Keratinocyte (primary cell): ENCODE data around the gene SSR1. TPM values are rescaled to one million over a fixed set of nuclear protein-coding genes. Genes with fewer than 3 reads are reported as not detected.

ENCODE experiments used
- DNase-seq: peaks from one replicate; pipeline ENCODE4 v3.0.0-alpha.2; 2011; ENCODE audit warnings: low read depth, missing footprints, low spot score
- FAIRE-seq: peaks from 2 replicates; lab custom pipeline; 2011; peaks lifted over from hg19 to GRCh38; lab: Jason Lieb, UNC
- H2AFZ ChIP-seq: 2 replicates; pipeline ENCODE4 v1.6.0; 2012; ENCODE audit warnings: low read length, control low read depth, inconsistent platforms; ENCODE audit not compliant: control insufficient read depth
- H3K27ac ChIP-seq: 2 replicates; pipeline ENCODE4 v1.5.1; 2011; ENCODE audit warnings: low read length; ENCODE audit not compliant: control insufficient read depth, insufficient read depth
- H3K27me3 ChIP-seq: 3 replicates; pipeline ENCODE4 v1.6.0; 2011; ENCODE audit warnings: low read length; ENCODE audit not compliant: control insufficient read depth, insufficient read depth; ENCODE audit errors: extremely low read depth
- H3K36me3 ChIP-seq, 2 experiments: 2 replicates in 1 of 2; 3 replicates in 1 of 2; pipeline ENCODE4 v1.5.1; 2011; ENCODE audit warnings: low read length in 2 of 2, mild to moderate bottlenecking in 1 of 2; ENCODE audit not compliant: control insufficient read depth in 2 of 2, insufficient read depth in 2 of 2; ENCODE audit errors: extremely low read depth in 1 of 2
- H3K4me1 ChIP-seq: 3 replicates; pipeline ENCODE4 v1.5.1; 2011; ENCODE audit warnings: low read length; ENCODE audit not compliant: control insufficient read depth, insufficient read depth; ENCODE audit errors: extremely low read depth
- H3K4me2 ChIP-seq: 3 replicates; pipeline ENCODE4 v1.6.0; 2011; ENCODE audit warnings: low read depth, low read length; ENCODE audit not compliant: control insufficient read depth, insufficient read depth; ENCODE audit errors: extremely low read depth
- H3K4me3 ChIP-seq, 3 experiments: fragments of 200-600 bp in 1 of 3; sonication (generic) in 1 of 3; 2 replicates in 2 of 3; 3 replicates in 1 of 3; pipeline ENCODE4 v1.5.1; 2011 to 2016; ENCODE audit warnings: low read length in 3 of 3, mild to moderate bottlenecking in 3 of 3, control low read depth in 2 of 3, inconsistent platforms in 1 of 3, low read depth in 1 of 3, mixed read lengths in 1 of 3, mixed run types in 1 of 3, moderate library complexity in 1 of 3; ENCODE audit not compliant: control insufficient read depth in 2 of 3, insufficient read depth in 2 of 3; ENCODE audit errors: extremely low read depth in 1 of 3
- H3K79me2 ChIP-seq: 2 replicates; pipeline ENCODE4 v1.6.0; 2012; ENCODE audit warnings: low read length; ENCODE audit not compliant: control insufficient read depth, insufficient read depth
- H3K9ac ChIP-seq: 3 replicates; pipeline ENCODE4 v1.6.0; 2011; ENCODE audit warnings: low read length; ENCODE audit not compliant: control insufficient read depth, insufficient read depth; ENCODE audit errors: extremely low read depth
- H3K9me1 ChIP-seq: 3 replicates; pipeline ENCODE4 v1.6.0; 2011; ENCODE audit warnings: low read length; ENCODE audit not compliant: control insufficient read depth, insufficient read depth; ENCODE audit errors: extremely low read depth
- H3K9me3 ChIP-seq: 2 replicates; pipeline ENCODE4 v1.5.1; 2012; ENCODE audit warnings: low read depth, low read length; ENCODE audit not compliant: control insufficient read depth
- H4K20me1 ChIP-seq: 3 replicates; pipeline ENCODE4 v1.6.0; 2011; ENCODE audit warnings: low read length; ENCODE audit not compliant: control insufficient read depth, insufficient read depth; ENCODE audit errors: extremely low read depth
- CTCF ChIP-seq, 3 experiments: IDR thresholded peaks in 1 of 3; conservative IDR thresholded peaks in 1 of 3; optimal IDR thresholded peaks in 1 of 3; 2 replicates in 2 of 3; 3 replicates in 1 of 3; pipeline versions ENCODE3 to v1.5.1; 2011; ENCODE audit warnings: low read length in 3 of 3, mild to moderate bottlenecking in 3 of 3, moderate library complexity in 2 of 3, control low read depth in 1 of 3, inconsistent platforms in 1 of 3; ENCODE audit not compliant: insufficient read depth in 2 of 3; ENCODE audit errors: extremely low read depth in 1 of 3
- EZH2 ChIP-seq: IDR thresholded peaks from one replicate; pipeline ENCODE4 v1.6.1; 2012; ENCODE audit warnings: inconsistent platforms, mild to moderate bottlenecking, low read length, moderate library complexity
- dilution Hi-C: fragments of 300-500 bp; cut with MboI; formaldehyde crosslinking; loops from one replicate; pipeline ENCODE4 v1.7.0; 2020; ENCODE audit warnings: low sequenced_read_pairs; ENCODE audit not compliant: extremely low pct_ligation_motif_present
- polyA plus RNA-seq, 5 experiments: library from polyadenylated mRNA; depleted of rRNA in 3 of 5; stranded (reverse) in 3 of 5; stranded (forward) in 1 of 5; unstranded in 1 of 5; fragments of >200 nt; gene quantifications; 1 replicate in 1 of 5; 2 replicates in 3 of 5; 3 replicates in 1 of 5; pipeline versions ENCODE4 v1.2.1 to v1.2.3, GENCODE V29; 2011 to 2012; ENCODE audit warnings: missing spikeins in 2 of 5, low read depth in 1 of 5, low replicate concordance in 1 of 5

The SSR1 gene
- polyA plus RNA-seq, 1 donor (not counting 4 experiments of a cell fraction or from before 2014, with no cell fraction given), result 188 TPM

GRCh38 chr6:7230327-7230691 lies 82.7 kb downstream of the SSR1 start:
- dilution Hi-C loops, result no loop called here
- no peak overlapping the region for H3K4me2 ChIP-seq
- TF ChIP-seq EZH2 (no peak), CTCF (optimal IDR thresholded peaks at IDR 0.05 in 1 of 3, IDR thresholded peaks at IDR 0.05 in 1 of 3, conservative IDR thresholded peaks at IDR 0.05 in 1 of 3; ENCODE audit: extremely low read depth in 1 of 3, insufficient read depth in 2 of 3, low read length in 3 of 3) (no peak)
- H3K36me3 ChIP-seq, result peaks cover 36 to 40% of the 10 kb centered on the region in 2 experiments
- no peak overlapping the region for H3K9ac ChIP-seq
- H4K20me1 ChIP-seq, result peaks cover 2% of the 10 kb centered on the region
- H3K9me1 ChIP-seq, result no peaks in the 10 kb centered on the region
- no peaks in the 10 kb centered on the region for H3K27me3 ChIP-seq
- no peak overlapping the region for H2AFZ ChIP-seq
- FAIRE-seq (no peak), DNase-seq (no peak)
- H3K9me3 ChIP-seq, result no peaks in the 10 kb centered on the region
- H3K79me2 ChIP-seq, result peaks cover 15% of the 10 kb centered on the region
- H3K27ac ChIP-seq, result no peak overlapping the region
- H3K4me3 ChIP-seq, result no peak overlapping the region
- H3K4me1 ChIP-seq, result peaks cover 7% of the 10 kb centered on the region

- Histone ChIP-seq H3K27ac (no peak overlapping the region), H3K4me1 (peaks cover under 1% of the 10 kb centered on the region), H3K36me3 (peaks cover 36 to 41% of the 10 kb centered on the region in 2 experiments), H4K20me1 (peaks cover 2% of the 10 kb centered on the region), H3K4me3 (no peak overlapping the region), H3K9me1 (no peaks in the 10 kb centered on the region), H3K9me3 (no peaks in the 10 kb centered on the region), H3K79me2 (peaks cover 12% of the 10 kb centered on the region), H2AFZ (no peak overlapping the region), H3K9ac (no peak overlapping the region), H3K4me2 (no peak overlapping the region), H3K27me3 (no peaks in the 10 kb centered on the region)
- dilution Hi-C loops, result no loop called here
- TF ChIP-seq EZH2, result no peak
- no peak for TF ChIP-seq CTCF (optimal IDR thresholded peaks at IDR 0.05 in 1 of 3, IDR thresholded peaks at IDR 0.05 in 1 of 3, conservative IDR thresholded peaks at IDR 0.05 in 1 of 3; ENCODE audit: extremely low read depth in 1 of 3, insufficient read depth in 2 of 3, low read length in 3 of 3)
- no peak for DNase-seq
- FAIRE-seq, result no peak
These were observed 83.3 kb downstream of the SSR1 start for GRCh38 chr6:7229376-7230326.
